A673 (cell line): ENCODE measurements around the gene CLASP2.

Experiments
- CTCF ChIP-seq: fragments of 300-800, 200-600 bp; sonication (generic); conservative IDR thresholded peaks from 2 replicates; pipeline ENCODE4 v1.5.1; 2017; ENCODE audit warnings: low read depth, mild to moderate bottlenecking, antibody characterized with exemption, low read length, moderate library complexity, mixed read lengths
- EZH2 ChIP-seq: fragments of 200-600 bp; sonication (generic); IDR thresholded peaks from 2 replicates; pipeline ENCODE4 v1.6.1; 2017; ENCODE audit warnings: borderline replicate concordance, low read depth, mild to moderate bottlenecking, mixed read lengths, antibody characterized with exemption, low read length; ENCODE audit not compliant: poor library complexity, severe bottlenecking

GRCh38 chr3:33646406-33646805, 71.6 kb downstream of the CLASP2 start:
- no peak for TF ChIP-seq CTCF
- TF ChIP-seq EZH2: no peak
